ENCODE measurements around the gene ABCA4.

GRCh38 chr1:94070865-94071264, 50.1 kb downstream of the ABCA4 start:
- TF ChIP-seq, protein P1, sequence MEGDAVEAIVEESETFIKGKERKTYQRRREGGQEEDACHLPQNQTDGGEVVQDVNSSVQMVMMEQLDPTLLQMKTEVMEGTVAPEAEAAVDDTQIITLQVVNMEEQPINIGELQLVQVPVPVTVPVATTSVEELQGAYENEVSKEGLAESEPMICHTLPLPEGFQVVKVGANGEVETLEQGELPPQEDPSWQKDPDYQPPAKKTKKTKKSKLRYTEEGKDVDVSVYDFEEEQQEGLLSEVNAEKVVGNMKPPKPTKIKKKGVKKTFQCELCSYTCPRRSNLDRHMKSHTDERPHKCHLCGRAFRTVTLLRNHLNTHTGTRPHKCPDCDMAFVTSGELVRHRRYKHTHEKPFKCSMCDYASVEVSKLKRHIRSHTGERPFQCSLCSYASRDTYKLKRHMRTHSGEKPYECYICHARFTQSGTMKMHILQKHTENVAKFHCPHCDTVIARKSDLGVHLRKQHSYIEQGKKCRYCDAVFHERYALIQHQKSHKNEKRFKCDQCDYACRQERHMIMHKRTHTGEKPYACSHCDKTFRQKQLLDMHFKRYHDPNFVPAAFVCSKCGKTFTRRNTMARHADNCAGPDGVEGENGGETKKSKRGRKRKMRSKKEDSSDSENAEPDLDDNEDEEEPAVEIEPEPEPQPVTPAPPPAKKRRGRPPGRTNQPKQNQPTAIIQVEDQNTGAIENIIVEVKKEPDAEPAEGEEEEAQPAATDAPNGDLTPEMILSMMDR (IDR thresholded peaks at IDR 0.05): no peak
- no peak for TF ChIP-seq POLR2A (IDR thresholded peaks at IDR 0.05)
